Measurements from ENCODE around the gene SPDYE9. TPM values are rescaled to one million over a fixed set of nuclear protein-coding genes. Genes with fewer than 3 reads are reported as not detected.

The SPDYE9 gene
- polyA plus RNA-seq, 2 donors: not detected

Other genes with a start within 250 kb of the SPDYE9 start
- 10 to 100 TPM; 10.2 to 10.8 TPM for gene POM121, start 160.9 kb downstream of the SPDYE9 start, polyA plus RNA-seq
- under 1 TPM; 0.19 to 0.41 TPM for gene TRIM74, start 116.6 kb downstream of the SPDYE9 start, polyA plus RNA-seq
- gene SPDYE8, start 56.3 kb downstream of the SPDYE9 start, polyA plus RNA-seq: not detected
- not detected for gene SPDYE11, start 28.1 kb downstream of the SPDYE9 start, polyA plus RNA-seq
- 10 to 100 TPM; 16.2 to 23.1 TPM for gene NSUN5, start 222.8 kb upstream of the SPDYE9 start, polyA plus RNA-seq
- under 1 TPM in 1 of 2 donors, not detected in 1; 0.02 TPM for gene TRIM50, start 242.0 kb upstream of the SPDYE9 start, polyA plus RNA-seq
- gene FKBP6, start 242.1 kb upstream of the SPDYE9 start, polyA plus RNA-seq: not detected

Data from esophagus (tissue), 2 donors.